Osteocyte (in vitro differentiated cells): ENCODE measurements around the gene CACNA2D2. TPM values are rescaled to one million over a fixed set of nuclear protein-coding genes. Genes with fewer than 3 reads are reported as not detected.

ENCODE experiments used
- DNase-seq: peaks from one replicate; pipeline ENCODE4 v3.0.0; 2021; ENCODE audit warnings: mixed read lengths; ENCODE audit not compliant: unreplicated experiment; ENCODE audit errors: extremely low spot score
- H3K27ac Mint-ChIP-seq: one replicate; pipeline ENCODE4 v1.8.0; 2021; ENCODE audit warnings: mild to moderate bottlenecking, mixed read lengths; ENCODE audit not compliant: unreplicated experiment
- H3K27me3 Mint-ChIP-seq: one replicate; pipeline ENCODE4 v1.8.0; 2021; ENCODE audit warnings: mixed read lengths; ENCODE audit not compliant: unreplicated experiment
- H3K36me3 Mint-ChIP-seq: one replicate; pipeline ENCODE4 v1.8.0; 2021; ENCODE audit warnings: mixed read lengths; ENCODE audit not compliant: unreplicated experiment
- H3K4me1 Mint-ChIP-seq: one replicate; pipeline ENCODE4 v1.8.0; 2021; ENCODE audit warnings: mixed read lengths; ENCODE audit not compliant: unreplicated experiment
- H3K4me3 Mint-ChIP-seq: one replicate; pipeline ENCODE4 v1.8.0; 2021; ENCODE audit warnings: mild to moderate bottlenecking, moderate library complexity, mixed read lengths; ENCODE audit not compliant: unreplicated experiment
- H3K9me3 Mint-ChIP-seq: one replicate; pipeline ENCODE4 v1.8.0; 2021; ENCODE audit warnings: mixed read lengths; ENCODE audit not compliant: unreplicated experiment
- CTCF ChIP-seq: fragments of 200-600 bp; sonication (generic); IDR thresholded peaks from 2 replicates; pipeline ENCODE4 v1.5.0; 2021; ENCODE audit warnings: antibody characterized with exemption, mild to moderate bottlenecking, moderate library complexity
- total RNA-seq: library from RNA; stranded (reverse); gene quantifications from 2 replicates; pipeline ENCODE4 v1.2.1, GENCODE V29; 2021

CACNA2D2 gene
- total RNA-seq, 1 donor from 2014 or later = 0.27 TPM

DNA sequence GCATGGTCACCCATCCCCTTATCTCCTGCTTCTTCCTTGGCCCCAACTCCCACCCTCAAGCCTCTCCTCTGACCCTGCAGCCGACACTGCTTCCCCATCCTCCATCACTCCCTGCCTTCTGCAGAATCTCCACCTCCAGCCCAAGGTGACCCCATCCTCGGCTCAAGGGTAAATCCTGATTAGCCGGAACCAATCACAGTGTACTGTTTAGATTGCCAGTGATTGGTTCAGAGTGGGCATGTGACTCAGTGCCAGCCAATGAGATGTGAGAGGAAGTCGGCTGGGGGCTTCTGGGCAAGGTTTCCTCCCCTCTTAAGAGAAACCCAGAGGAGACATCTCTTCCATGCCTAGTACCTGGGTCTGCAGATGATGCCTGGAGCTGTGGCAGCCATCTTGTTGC is 10.3 kb downstream of the CACNA2D2 start:
- H3K9me3 Mint-ChIP-seq = no peaks in the 10 kb centered on the region
- H3K27ac Mint-ChIP-seq = no peak overlapping the region
- H3K4me3 Mint-ChIP-seq = no peak overlapping the region
- H3K4me1 Mint-ChIP-seq = no peaks in the 10 kb centered on the region
- no peak for TF ChIP-seq CTCF
- H3K27me3 Mint-ChIP-seq = peaks cover 14% of the 10 kb centered on the region
- H3K36me3 Mint-ChIP-seq = no peaks in the 10 kb centered on the region
- no peak for DNase-seq

GRCh38 chr3:50491023-50491422 is 12.4 kb downstream of the CACNA2D2 start:
- Mint-ChIP-seq H3K9me3 (no peaks in the 10 kb centered on the region), H3K4me1 (no peaks in the 10 kb centered on the region), H3K36me3 (no peaks in the 10 kb centered on the region), H3K4me3 (no peak overlapping the region), H3K27ac (no peak overlapping the region), H3K27me3 (peaks cover 5% of the 10 kb centered on the region)
- no peak for DNase-seq
- no peak for TF ChIP-seq CTCF

GRCh38 chr3:50490424-50490823 is 13.0 kb downstream of the CACNA2D2 start:
- H3K27ac Mint-ChIP-seq = no peak overlapping the region
- H3K9me3 Mint-ChIP-seq = no peaks in the 10 kb centered on the region
- peaks cover 5% of the 10 kb centered on the region for H3K27me3 Mint-ChIP-seq
- H3K4me1 Mint-ChIP-seq = no peaks in the 10 kb centered on the region
- no peak for DNase-seq
- H3K36me3 Mint-ChIP-seq = no peaks in the 10 kb centered on the region
- no peak overlapping the region for H3K4me3 Mint-ChIP-seq
- TF ChIP-seq CTCF = no peak

DNA sequence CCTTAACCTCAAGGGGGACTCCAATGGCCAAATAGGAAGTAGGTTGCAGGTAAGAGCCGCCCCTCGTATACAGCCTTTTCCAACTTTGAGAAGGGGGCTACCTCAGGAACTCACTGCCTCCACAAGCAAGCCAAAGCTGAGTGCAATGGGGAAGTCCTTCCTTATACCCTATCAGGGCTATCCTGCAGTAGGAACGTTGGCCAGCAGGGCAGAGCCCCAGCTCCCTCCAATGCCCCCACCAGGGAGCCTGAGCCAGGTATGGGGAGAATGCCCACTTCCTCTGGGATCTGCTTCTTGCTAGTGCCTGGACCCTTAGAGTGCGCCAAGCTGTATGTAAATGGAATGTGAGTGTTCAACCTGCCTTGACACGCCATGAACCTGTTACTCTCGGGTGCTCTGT is 16.3 kb downstream of the CACNA2D2 start:
- DNase-seq = no peak
- no peak overlapping the region for H3K4me3 Mint-ChIP-seq
- H3K36me3 Mint-ChIP-seq = no peaks in the 10 kb centered on the region
- no peak overlapping the region for H3K27ac Mint-ChIP-seq
- TF ChIP-seq CTCF = no peak
- H3K27me3 Mint-ChIP-seq = peaks cover 5% of the 10 kb centered on the region
- no peaks in the 10 kb centered on the region for H3K9me3 Mint-ChIP-seq
- H3K4me1 Mint-ChIP-seq = no peaks in the 10 kb centered on the region

- Mint-ChIP-seq H3K9me3 (no peaks in the 10 kb centered on the region), H3K36me3 (no peaks in the 10 kb centered on the region), H3K27me3 (peaks cover 4% of the 10 kb centered on the region), H3K4me3 (no peak overlapping the region), H3K27ac (no peak overlapping the region), H3K4me1 (no peaks in the 10 kb centered on the region)
- no peak for DNase-seq
- no peak for TF ChIP-seq CTCF
Measured at GRCh38 chr3:50486219-50486888, 17.1 kb downstream of the CACNA2D2 start.
